GM18526 (cell line): ENCODE results near the gene ZNF33A.
A peak's percentile ranks its signal among the peaks of the same experiment; 100 is the strongest.

Experiments
- POLR2A ChIP-seq: IDR thresholded peaks from 3 replicates; pipeline ENCODE4 v1.6.1; 2011; ENCODE audit not compliant: insufficient read length; ENCODE audit errors: extremely low read depth

The ZNF33A gene

DNA sequence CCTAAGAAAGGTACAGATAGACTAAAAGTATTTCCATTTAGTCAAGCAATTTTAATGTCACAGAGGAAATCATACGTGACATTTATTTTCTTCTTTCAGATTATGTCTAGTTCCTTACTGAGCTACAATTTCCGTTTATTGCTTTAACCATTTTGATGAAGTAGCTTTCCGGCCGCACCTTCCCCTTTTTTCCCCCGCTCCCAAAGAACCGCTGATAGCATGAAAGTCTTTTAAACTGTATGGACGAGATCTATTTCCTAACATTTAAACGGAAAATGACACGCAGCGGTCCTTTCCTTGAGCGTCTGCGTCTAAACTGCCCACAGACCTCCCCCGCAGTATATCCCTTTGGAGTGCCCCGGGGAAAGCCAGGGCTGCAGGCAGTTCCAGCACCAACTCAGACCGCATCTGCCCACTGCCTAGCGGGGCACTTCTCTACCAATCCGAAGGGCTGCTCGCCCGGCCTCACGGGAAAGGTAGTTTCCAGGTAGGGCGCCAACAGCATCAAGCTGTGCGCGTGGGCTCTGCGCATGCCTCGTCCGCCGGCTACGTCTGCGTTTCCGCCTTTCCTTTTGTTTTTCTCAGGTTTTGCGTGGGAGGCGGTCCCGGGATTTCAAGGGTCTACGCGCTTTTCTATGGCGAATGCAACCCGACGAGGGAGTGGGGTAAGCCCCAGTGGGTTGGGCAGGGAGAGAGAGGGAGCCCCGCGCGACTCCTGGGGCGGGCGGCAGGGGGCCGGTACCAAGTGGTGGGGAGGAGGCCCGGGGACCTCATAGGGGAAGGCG lies at the start of gene ZNF33A:
ZNF33A (plus strand) TSS at position 557 of the 785 bp plus-strand sequence. CDS start 1,667 bp downstream, outside the sequence.
- peak; percentile 68 for TF ChIP-seq POLR2A

DNA sequence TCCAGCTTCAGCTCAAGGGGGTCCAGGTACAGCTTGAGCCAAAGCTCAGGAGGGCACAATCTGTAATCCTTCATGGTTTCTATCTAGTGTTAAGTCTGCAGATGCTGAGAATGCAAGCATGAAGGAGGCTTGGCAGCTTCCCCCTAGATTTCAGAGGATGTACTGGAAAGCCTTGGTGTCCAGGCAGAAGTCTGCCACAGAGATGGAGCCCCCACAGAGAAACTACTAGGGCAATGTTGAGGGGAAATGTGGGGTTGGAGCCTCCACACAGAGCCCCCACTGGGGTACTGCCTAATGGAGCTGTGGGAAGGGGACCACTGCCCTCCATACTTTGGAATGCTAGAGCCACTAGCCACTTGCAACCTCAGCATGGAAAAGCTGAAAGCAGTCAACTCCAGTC lies 45.5 kb upstream of the ZNF33A start:
- no peak for TF ChIP-seq POLR2A

DNA sequence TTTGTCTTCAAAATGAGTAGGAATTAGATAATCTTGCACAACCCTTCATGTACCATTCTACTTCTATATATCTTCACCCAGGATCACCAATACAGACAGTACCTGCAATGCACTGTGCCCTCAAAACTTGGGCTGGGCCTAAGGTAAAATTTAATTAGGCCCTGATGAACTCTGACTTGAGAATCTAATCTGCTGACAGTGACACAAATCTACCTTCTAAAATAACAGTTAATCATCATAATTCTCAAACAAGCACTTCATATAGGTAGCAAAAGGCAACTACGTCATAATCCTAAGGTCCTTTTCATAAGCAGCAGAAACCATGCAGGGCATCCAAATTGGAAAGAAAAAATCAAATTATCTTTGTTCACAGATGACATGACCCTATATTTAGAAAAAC lies 38.1 kb upstream of the ZNF33A start:
- no peak for TF ChIP-seq POLR2A

DNA sequence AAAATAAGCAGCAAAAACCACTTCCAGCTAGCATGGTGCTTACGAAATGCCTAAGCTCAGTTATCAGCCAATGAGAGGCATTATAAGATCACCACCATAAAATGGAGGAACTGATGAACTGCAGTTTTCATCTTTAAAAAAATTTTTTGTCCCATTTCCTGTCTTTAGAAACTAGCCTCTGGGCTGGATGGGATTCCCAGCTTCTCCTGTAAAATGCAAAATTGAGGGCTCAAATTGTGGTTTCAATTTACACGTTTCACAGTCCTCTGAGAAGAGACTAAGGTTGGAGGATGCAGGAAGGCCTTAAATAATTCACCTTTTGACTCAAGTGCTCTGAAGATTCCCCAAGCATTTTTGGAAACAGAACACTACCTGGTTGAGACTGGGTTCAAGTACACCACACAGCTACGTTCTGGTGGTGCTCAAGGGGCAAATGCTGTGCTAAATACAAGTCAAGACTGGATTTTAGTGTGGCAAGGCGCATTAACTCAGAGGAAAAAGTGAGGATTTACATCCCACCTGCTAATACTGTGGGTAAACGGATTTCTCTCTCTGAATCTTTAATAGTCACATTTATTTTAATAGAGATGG lies 35.0 kb upstream of the ZNF33A start:
- TF ChIP-seq POLR2A: no peak

DNA sequence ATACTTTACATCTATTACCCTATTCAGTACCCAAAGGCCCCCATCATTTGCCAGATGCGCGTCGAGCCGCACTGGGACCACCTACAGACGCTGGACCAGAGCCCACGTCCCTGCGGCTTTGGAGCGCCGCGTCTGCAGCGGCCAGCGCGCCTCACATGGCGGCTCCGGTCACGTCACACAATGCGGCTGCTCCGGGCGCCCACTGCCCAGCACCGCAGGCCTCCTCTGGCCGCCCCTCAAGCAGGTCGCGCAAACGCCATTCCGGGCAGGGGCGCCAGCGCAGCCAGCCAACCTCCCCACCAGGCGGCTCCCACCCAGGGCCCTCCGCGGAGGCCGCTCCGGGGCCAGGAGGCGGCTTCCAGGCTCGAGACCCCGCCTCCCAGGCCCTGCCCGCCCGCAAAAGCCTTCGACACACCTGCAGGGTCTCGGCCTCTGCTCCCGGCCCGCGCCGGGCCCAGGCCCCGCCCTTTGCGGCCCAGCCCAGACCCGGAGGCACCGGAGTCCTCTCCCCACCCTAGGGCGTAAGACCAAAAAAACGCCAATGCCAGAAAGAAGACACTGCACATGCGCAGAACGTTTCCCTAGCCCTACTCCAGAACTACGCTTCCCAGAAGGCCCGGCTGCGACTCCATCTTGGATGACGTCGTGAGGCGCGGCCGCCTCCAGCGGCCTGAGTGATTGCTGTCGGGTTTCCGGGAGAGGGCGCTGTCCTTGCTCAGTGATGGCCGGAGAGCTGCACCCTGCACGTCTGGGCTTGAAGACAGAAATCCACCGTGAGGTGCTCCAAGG lies 34.2 kb upstream of the ZNF33A start, which contains the start of gene ZNF25:
ZNF25 (minus strand) TSS at position 557 of the 789 bp plus-strand sequence. CDS start 4,925 bp downstream, outside the sequence.
- peak; percentile 73 for TF ChIP-seq POLR2A

DNA sequence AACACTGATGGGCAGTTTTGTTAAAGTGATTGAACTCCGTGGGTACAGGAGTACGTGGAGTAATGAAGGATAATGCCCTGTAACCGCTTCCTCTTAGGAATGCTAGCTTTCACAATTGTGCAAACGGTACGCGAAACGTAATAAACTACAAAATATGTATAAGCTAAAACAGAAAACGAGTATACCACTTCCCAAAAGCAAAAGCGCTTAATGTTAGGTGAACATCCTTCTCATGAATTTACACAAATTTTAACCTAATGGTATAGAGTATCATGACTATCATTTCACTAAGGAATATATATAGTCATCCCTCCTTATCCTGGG lies 33.6 kb upstream of the ZNF33A start:
- no peak for TF ChIP-seq POLR2A

DNA sequence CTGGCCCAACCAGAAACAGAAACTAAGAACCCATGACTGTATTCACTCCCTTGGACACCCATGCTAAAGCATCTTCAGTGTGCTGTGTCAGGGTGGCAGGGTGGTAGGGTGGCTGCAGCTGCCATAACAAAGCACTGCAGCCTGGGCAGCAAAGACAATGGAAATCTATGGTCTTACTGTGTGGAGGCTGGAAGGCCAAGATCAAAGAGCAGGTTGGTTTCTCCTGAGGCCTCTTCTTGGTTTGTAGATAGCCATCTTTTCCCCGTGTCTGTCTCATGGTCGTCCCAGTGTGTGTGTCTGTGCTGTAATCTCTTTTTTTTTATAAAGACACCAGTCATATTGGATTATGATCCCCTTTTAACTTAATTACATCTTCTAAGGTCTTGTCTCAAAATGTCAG lies 18.8 kb upstream of the ZNF33A start:
- no peak for TF ChIP-seq POLR2A

DNA sequence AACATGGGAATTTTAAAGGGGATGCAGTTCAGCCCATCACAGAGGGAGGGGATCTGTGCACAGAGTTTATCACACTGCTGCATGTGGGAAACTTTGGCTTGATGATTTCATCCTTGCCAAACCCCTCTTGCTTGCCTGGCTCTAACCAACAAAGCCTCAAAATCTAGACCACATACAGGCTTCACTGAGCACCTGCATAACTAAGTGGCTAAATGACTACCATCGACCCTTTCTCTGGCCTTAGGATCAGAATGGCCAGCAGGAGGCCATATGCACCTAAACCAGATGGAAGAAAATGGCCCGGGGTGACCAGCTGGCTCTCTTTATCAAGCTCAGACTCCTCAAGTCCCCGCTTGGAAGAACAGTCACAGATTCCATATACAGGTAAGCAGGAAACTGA lies 18.4 kb upstream of the ZNF33A start:
- TF ChIP-seq POLR2A: no peak

DNA sequence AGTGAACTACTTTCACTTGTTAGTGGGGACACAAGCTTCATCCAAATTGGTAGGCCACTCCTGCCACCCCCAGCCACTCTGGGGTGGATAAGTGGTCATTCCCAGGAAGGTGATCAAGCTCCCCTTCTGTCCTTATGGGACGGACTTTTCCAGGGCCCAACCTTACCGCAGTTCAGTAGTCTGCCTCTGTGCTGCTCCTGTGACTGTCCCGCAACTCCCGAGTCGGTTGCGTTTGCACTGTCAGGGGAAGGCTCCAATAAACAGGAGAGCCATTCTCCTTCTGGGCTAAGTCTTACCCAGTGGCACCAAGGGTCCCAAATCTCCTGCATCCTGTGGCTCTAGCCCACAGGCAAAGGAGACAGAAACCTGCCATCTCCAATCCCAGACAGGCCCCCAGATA lies 7.4 kb upstream of the ZNF33A start:
- TF ChIP-seq POLR2A: no peak

DNA sequence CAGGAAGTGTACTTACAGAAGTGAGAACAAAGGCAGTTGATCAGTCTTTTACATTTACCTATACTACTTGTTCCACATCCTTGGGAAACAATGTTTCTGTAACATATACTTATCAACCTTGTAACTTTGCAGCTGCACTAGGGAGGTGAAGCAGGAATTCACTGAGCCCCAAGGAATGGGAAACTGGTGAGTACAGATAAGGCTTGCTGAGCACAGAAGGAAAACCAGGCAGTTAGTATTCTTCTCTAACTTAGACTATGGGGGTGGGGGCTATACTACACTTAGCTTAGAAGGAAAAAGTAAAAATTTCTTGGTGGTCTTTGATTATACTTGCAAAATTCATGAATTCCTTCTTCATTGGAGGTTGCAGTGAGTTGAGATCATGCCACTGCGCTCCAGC lies 6.9 kb upstream of the ZNF33A start:
- no peak for TF ChIP-seq POLR2A

DNA sequence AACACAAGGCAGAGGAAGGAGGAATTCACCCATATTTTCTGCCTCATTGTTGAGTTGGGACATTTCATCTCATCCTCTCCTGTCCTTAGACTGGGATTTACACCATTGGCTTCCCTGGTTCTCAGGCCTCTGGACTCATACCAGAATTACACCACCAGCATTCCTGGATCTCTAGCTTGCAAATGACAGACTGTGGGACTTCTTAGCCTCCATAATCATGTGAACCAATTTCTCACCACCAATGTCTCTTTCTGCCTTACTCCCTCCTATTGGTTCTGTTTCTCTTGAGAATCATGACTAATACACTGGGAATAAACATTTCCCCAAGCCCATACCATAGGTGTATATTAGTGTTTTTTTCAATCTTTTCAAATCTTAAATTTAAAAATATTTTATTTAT lies 2.9 kb upstream of the ZNF33A start:
- no peak for TF ChIP-seq POLR2A

DNA sequence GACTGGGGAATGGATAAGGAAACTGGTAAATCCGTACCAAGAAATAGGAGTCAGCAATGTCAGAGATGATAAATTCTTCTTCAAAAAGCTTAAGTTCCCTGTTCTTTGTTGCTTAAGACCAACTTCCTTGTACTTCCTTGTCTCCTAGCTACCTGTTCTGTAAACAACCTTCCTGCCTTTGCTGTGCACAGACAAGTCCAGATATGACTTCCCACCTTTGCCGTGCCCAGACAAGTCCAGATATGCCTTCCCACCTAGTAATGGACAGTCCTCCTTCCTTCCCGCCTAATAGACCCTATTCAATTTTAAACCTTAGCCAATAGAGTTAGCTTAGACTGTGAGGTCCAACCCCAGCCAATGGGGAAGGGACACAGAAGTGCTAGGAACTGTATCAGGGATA lies 2.5 kb upstream of the ZNF33A start:
- no peak for TF ChIP-seq POLR2A

DNA sequence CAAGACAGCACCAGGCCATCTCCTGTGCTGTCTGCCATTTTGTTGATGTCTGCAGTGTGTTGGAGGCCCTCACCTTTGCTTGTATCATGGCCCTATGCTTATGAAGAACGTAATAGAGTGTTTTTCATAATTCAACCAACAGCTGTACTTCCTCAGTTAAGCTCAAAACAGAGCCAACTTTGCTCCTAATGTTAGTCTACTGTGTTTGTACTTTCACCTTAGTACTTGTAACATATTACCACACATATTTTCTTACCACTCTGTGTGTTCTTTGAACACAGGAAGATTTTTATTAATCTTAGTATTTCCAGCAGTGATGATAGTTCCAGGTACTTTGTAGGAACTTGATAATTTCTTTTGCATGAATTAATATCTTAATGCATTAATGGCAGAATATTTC lies 5.9 kb downstream of the ZNF33A start:
- TF ChIP-seq POLR2A: no peak

DNA sequence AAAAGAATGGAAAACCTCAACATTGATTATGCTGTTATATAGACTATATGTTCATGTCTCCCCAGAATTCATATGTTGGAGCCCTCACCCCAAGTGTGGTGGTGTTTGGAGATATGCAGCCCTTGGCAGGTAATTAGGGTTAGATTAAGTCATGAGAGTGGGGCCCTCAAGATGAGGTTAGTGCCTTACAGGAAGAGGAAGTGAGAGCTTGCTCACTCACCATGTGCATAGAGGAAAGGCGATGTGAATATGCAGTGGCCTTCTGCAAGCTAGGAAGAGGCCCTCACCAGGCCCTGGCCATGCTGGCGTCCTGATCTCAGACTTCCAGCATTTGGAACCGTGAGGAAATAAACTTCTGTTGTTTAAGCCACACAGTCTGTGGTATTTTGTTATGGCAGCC lies 14.8 kb downstream of the ZNF33A start:
- no peak for TF ChIP-seq POLR2A

DNA sequence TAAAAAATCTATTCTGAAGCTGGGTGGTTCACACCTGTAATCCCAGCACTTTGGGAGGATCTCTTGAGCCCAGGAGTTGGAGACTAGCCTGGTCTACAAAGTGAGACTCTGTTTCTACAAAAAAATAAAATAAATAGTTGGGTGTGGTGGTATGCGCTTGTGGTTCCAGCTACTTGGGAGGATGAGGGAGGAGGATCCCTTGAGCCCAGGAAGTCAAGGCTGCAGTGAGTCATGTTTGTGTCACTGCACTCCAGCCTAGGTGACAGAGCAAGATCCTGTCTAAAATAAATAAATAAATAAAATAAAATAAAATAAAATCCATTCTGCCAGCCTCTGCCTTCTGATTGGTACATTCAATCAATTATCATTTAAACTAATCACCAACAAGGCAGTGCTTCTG lies 17.5 kb downstream of the ZNF33A start:
- no peak for TF ChIP-seq POLR2A

DNA sequence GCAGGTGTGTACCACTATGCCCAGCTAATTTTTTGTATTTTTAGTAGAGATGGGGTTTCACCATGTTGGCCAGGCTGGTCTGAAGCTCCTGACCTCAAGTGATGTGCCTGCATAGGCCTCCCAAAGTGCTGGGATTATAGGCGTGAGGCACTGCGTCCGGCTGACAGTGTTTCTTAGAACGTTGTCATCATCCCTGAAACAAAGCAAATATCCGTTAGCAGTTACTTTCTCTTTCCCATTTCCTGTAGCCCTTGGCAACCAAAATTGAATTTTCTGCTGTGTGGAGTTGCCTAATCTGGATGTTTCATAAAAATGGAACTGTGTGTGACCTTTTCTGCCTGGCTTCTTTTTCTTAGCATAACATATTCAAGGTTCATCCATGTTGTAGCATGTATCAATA lies 22.4 kb downstream of the ZNF33A start:
- no peak for TF ChIP-seq POLR2A
